GM19324 (cell line): ENCODE measurements around the gene CDC42EP3.

Experiments used
- ATAC-seq: cut with Tn5 transposase; IDR thresholded peaks from one replicate; pipeline ENCODE4 v1.9.1; 2021; ENCODE audit warnings: mild to moderate bottlenecking, moderate library complexity; ENCODE audit not compliant: unreplicated experiment, low FRiP score

CDC42EP3 gene

GRCh38 chr2:37671009-37671815 lies at the start of gene CDC42EP3:
CDC42EP3 (minus strand) TSS chr2:37671642; CDS start chr2:37646587, 25,055 bp downstream.
- peak; percentile 53 for ATAC-seq

- ATAC-seq, result no peak
Observed at GRCh38 chr2:37721201-37721560, 49.7 kb upstream of the CDC42EP3 start.

- ATAC-seq, result no peak
Observed at GRCh38 chr2:37720533-37721200, 49.2 kb upstream of the CDC42EP3 start.

- ATAC-seq, result no peak
Observed at GRCh38 chr2:37718515-37719161, 47.2 kb upstream of the CDC42EP3 start.

- no peak for ATAC-seq
Observed at GRCh38 chr2:37713258-37713700, 41.8 kb upstream of the CDC42EP3 start.

- no peak for ATAC-seq
Observed at GRCh38 chr2:37711831-37712230, 40.4 kb upstream of the CDC42EP3 start.

- ATAC-seq, result no peak
Observed at GRCh38 chr2:37711308-37711731, 39.9 kb upstream of the CDC42EP3 start.

GRCh38 chr2:37709111-37709510 lies 37.7 kb upstream of the CDC42EP3 start:
- ATAC-seq, result no peak

- ATAC-seq, result no peak
Observed at GRCh38 chr2:37708146-37708545, 36.7 kb upstream of the CDC42EP3 start.

GRCh38 chr2:37707393-37707792 lies 36.0 kb upstream of the CDC42EP3 start:
- ATAC-seq, result no peak

GRCh38 chr2:37706334-37707183 lies 35.1 kb upstream of the CDC42EP3 start:
- ATAC-seq, result no peak

GRCh38 chr2:37705191-37705590 lies 33.7 kb upstream of the CDC42EP3 start:
- ATAC-seq, result no peak

GRCh38 chr2:37698931-37699481 lies 27.6 kb upstream of the CDC42EP3 start:
- ATAC-seq, result no peak

GRCh38 chr2:37695336-37695735 lies 23.9 kb upstream of the CDC42EP3 start:
- ATAC-seq, result no peak

- ATAC-seq, result no peak
Observed at GRCh38 chr2:37692711-37693110, 21.3 kb upstream of the CDC42EP3 start.

- no peak for ATAC-seq
Observed at GRCh38 chr2:37689751-37690150, 18.3 kb upstream of the CDC42EP3 start.

- ATAC-seq, result no peak
Observed at GRCh38 chr2:37688771-37689468, 17.5 kb upstream of the CDC42EP3 start.

- ATAC-seq, result no peak
Observed at GRCh38 chr2:37686792-37687526, 15.5 kb upstream of the CDC42EP3 start.

- no peak for ATAC-seq
Observed at GRCh38 chr2:37684809-37685208, 13.4 kb upstream of the CDC42EP3 start.
